Body of pancreas (tissue), 4 donors: ENCODE data around the gene NPBWR2. TPM values are rescaled to one million over a fixed set of nuclear protein-coding genes. Genes with fewer than 3 reads are reported as not detected.
A peak's percentile ranks its signal among the peaks of the same experiment; 100 is the strongest.

Experiments
- ATAC-seq: fragments of 150-250 bp; one replicate; pipeline ENCODE4 v1.9.1; 2016
- DNase-seq, 4 donors: peaks; one replicate each; pipeline ENCODE4 v3.0.0-alpha.2; 2019
- H3K27ac ChIP-seq, 4 donors: fragments of 200-600 bp; sonication (generic); 1 replicate in 3 of 4; 2 replicates in 1 of 4; pipeline versions ENCODE4 v1.5.1 to v1.6.1; 2016 to 2019; ENCODE audit warnings: mild to moderate bottlenecking in 1 of 4, mixed read lengths in 1 of 4, moderate library complexity in 1 of 4
- H3K27me3 ChIP-seq, 2 donors: fragments of 200-600 bp; sonication (generic); one replicate each; pipeline ENCODE4 v1.6.0; 2016; ENCODE audit warnings: mild to moderate bottlenecking in 1 of 2
- H3K36me3 ChIP-seq, 2 donors: fragments of 200-600 bp; sonication (generic); replicated peaks in 1 of 2; 2 replicates each; pipeline ENCODE4 v1.5.1; 2016; ENCODE audit warnings: low read depth in 2 of 2; ENCODE audit not compliant: insufficient read depth in 1 of 2
- H3K4me1 ChIP-seq: fragments of 200-600 bp; sonication (generic); one replicate; pipeline ENCODE4 v1.6.0; 2016
- H3K4me3 ChIP-seq, 2 donors: fragments of 200-600 bp; sonication (generic); 1 replicate in 1 of 2; 2 replicates in 1 of 2; pipeline ENCODE4 v1.5.1; 2016 to 2019
- H3K9me3 ChIP-seq, 3 donors: fragments of 200-600 bp; sonication (generic); 1 replicate in 2 of 3; 2 replicates in 1 of 3; pipeline ENCODE4 v1.5.1; 2016
- CTCF ChIP-seq, 7 experiments: fragments of 450-650 bp in 4 of 7; fragments of 200-600 bp in 3 of 7; sonication (generic) in 3 of 7; IDR thresholded peaks; one replicate each; pipeline ENCODE4 v1.5.1; 2016 to 2019; ENCODE audit warnings: antibody characterized with exemption in 7 of 7
- POLR2A ChIP-seq, 3 donors: fragments of 450-650 bp; IDR thresholded peaks; one replicate each; pipeline ENCODE4 v1.6.1; 2016; ENCODE audit warnings: antibody characterized with exemption in 3 of 3, mild to moderate bottlenecking in 2 of 3
- WGBS, 2 donors: methylation state at CpG; one replicate each; pipeline ENCODE4 v1.1.5; 2017; 5-methylcytosine and 5-hydroxymethylcytosine counted together
- intact Hi-C: fragments of 100-400 bp; cut with DNase I; formaldehyde crosslinking; loops from one replicate; pipeline ENCODE4 v1.15.1; 2023
- total RNA-seq, 2 donors: library from RNA; depleted of rRNA; stranded (reverse); fragments of >200 nt; gene quantifications; one replicate each; pipeline ENCODE4 v1.1.0, GENCODE V29; 2016

The NPBWR2 gene
- total RNA-seq, 2 donors from 2014 or later = not detected

GRCh38 chr20:64082820-64083377 is 24.5 kb downstream of the NPBWR2 start:
- TF ChIP-seq POLR2A (IDR thresholded peaks at IDR 0.05) = no peak
- no peak for TF ChIP-seq CTCF (IDR thresholded peaks at IDR 0.05)
- no peak for DNase-seq
- Histone ChIP-seq H3K4me1 (peaks cover 37% of the 10 kb centered on the region), H3K4me3 (no peak overlapping the region), H3K27me3 (peaks cover 0 to 9% of the 10 kb centered on the region in 2 donors), H3K27ac (no peak overlapping the region), H3K9me3 (no peaks in the 10 kb centered on the region), H3K36me3 (no peaks in the 10 kb centered on the region)
- no peak for ATAC-seq
- intact Hi-C loops = no loop called here
- WGBS, 2 donors = 20 to 28% methylated on average over 8 to 13 of the region's 13 CpGs

- TF ChIP-seq CTCF (IDR thresholded peaks at IDR 0.05) = no peak
- no peak for TF ChIP-seq POLR2A (IDR thresholded peaks at IDR 0.05)
- Histone ChIP-seq H3K4me3 (no peak overlapping the region), H3K27me3 (peaks cover 0 to 9% of the 10 kb centered on the region in 2 donors), H3K4me1 (peaks cover 37% of the 10 kb centered on the region), H3K9me3 (no peaks in the 10 kb centered on the region), H3K27ac (no peak overlapping the region), H3K36me3 (no peaks in the 10 kb centered on the region)
- ATAC-seq (no peak), DNase-seq (no peak)
- intact Hi-C loops = no loop called here
- WGBS, 2 donors = 38 to 45% methylated on average over 12 to 13 of the region's 13 CpGs
These were observed 25.1 kb downstream of the NPBWR2 start for GRCh38 chr20:64082126-64082731.

GRCh38 chr20:64081624-64081964 is 25.8 kb downstream of the NPBWR2 start:
- Histone ChIP-seq H3K36me3 (no peaks in the 10 kb centered on the region), H3K4me3 (no peak overlapping the region), H3K27me3 (peaks cover 0 to 9% of the 10 kb centered on the region in 2 donors), H3K4me1 (peaks cover 37% of the 10 kb centered on the region), H3K9me3 (no peaks in the 10 kb centered on the region), H3K27ac (no peak overlapping the region)
- no peak for TF ChIP-seq POLR2A (IDR thresholded peaks at IDR 0.05)
- TF ChIP-seq CTCF (IDR thresholded peaks at IDR 0.05) = no peak
- 76 to 91% methylated on average over 6 of the region's 6 CpGs for WGBS, 2 donors
- no peak for DNase-seq
- intact Hi-C loops = no loop called here
- ATAC-seq = no peak

- WGBS, 2 donors = 53 to 63% methylated on average over 12 to 16 of the region's 17 CpGs
- DNase-seq (no peak), ATAC-seq (no peak)
- H3K27me3 ChIP-seq = peaks cover 0 to 9% of the 10 kb centered on the region in 2 donors
- peak overlapping the region in 3 of 4 donors; percentile 4 to 81 (median 52) for H3K27ac ChIP-seq
- H3K4me1 ChIP-seq = peaks cover 37% of the 10 kb centered on the region
- intact Hi-C loops = no loop called here
- no peaks in the 10 kb centered on the region for H3K9me3 ChIP-seq
- H3K4me3 ChIP-seq = no peak overlapping the region
- no peaks in the 10 kb centered on the region for H3K36me3 ChIP-seq
- TF ChIP-seq POLR2A (IDR thresholded peaks at IDR 0.05) (no peak), CTCF (IDR thresholded peaks at IDR 0.05) (no peak)
These were observed 26.3 kb downstream of the NPBWR2 start for GRCh38 chr20:64080813-64081623.
